H1 (cell line): Measurements from ENCODE around the gene PLEKHA5. TPM values are rescaled to one million over a fixed set of nuclear protein-coding genes. Genes with fewer than 3 reads are reported as not detected.
A peak's percentile ranks its signal among the peaks of the same experiment; 100 is the strongest.

Experiments used
- CTCF ChIA-PET: fragments of 300-600 bp; sonication (Branson Sonifier 250); formaldehyde crosslinking; loops from one replicate; lab custom pipeline; 2021; ENCODE audit not compliant: partially characterized antibody; lab: Charles Lee
- POLR2A ChIA-PET: fragments of 300-600 bp; sonication (Branson Sonifier 250); formaldehyde crosslinking; loops from one replicate; lab custom pipeline; 2021; ENCODE audit warnings: inconsistent platforms; ENCODE audit not compliant: partially characterized antibody; lab: Charles Lee
- DNase-seq, 2 experiments: peaks; one replicate each; pipeline versions ENCODE4 v3.0.0 to v3.0.0-alpha.2; 2010 to 2022; ENCODE audit warnings: low spot score in 2 of 2, low read depth in 1 of 2, mixed read lengths in 1 of 2
- FAIRE-seq: peaks from 2 replicates; lab custom pipeline; 2011; peaks lifted over from hg19 to GRCh38; lab: Jason Lieb, UNC
- H2AFZ ChIP-seq: 2 replicates; pipeline ENCODE4 v1.8.1; 2012; ENCODE audit warnings: low read length, inconsistent platforms
- H2AK5ac ChIP-seq: 2 replicates; pipeline ENCODE4 v1.6.1; 2013; ENCODE audit warnings: low read depth, low read length
- H2BK120ac ChIP-seq: replicated peaks from 2 replicates; pipeline ENCODE3; 2013; ENCODE audit warnings: low read depth, low read length, inconsistent platforms
- H2BK12ac ChIP-seq: 2 replicates; pipeline ENCODE4 v1.6.1; 2013; ENCODE audit warnings: low read depth, low read length
- H2BK15ac ChIP-seq: 2 replicates; pipeline ENCODE4 v1.6.1; 2013; ENCODE audit warnings: low read length
- H2BK20ac ChIP-seq: 2 replicates; pipeline ENCODE4 v1.6.1; 2013; ENCODE audit warnings: low read length
- H2BK5ac ChIP-seq: 2 replicates; pipeline ENCODE4 v1.6.1; 2013; ENCODE audit warnings: low read depth, low read length
- H3K14ac ChIP-seq: 2 replicates; pipeline ENCODE4 v1.6.1; 2013; ENCODE audit warnings: inconsistent platforms; ENCODE audit not compliant: insufficient read length
- H3K18ac ChIP-seq: 2 replicates; pipeline ENCODE4 v1.6.1; 2013; ENCODE audit warnings: low read length; ENCODE audit errors: extremely low read depth
- H3K23ac ChIP-seq: 2 replicates; pipeline ENCODE4 v1.6.1; 2013; ENCODE audit warnings: inconsistent platforms; ENCODE audit not compliant: insufficient read length
- H3K23me2 ChIP-seq: 2 replicates; pipeline ENCODE4 v1.6.1; 2013; ENCODE audit warnings: low read depth, low read length
- H3K27ac ChIP-seq: 2 replicates; pipeline ENCODE4 v1.6.1; 2011; ENCODE audit warnings: low read depth, low read length, inconsistent platforms
- H3K27me3 ChIP-seq, 4 experiments: replicated peaks in 1 of 4; 1 replicate in 1 of 4; 2 replicates in 3 of 4; pipeline versions ENCODE4 v1.6.1 to v1.8.1; 2011 to 2013; ENCODE audit warnings: low read length in 3 of 4, mild to moderate bottlenecking in 3 of 4, inconsistent platforms in 2 of 4, mixed read lengths in 2 of 4, moderate library complexity in 1 of 4; ENCODE audit not compliant: control insufficient read depth in 3 of 4, insufficient read depth in 3 of 4; ENCODE audit errors: extremely low read depth in 1 of 4
- H3K36me3 ChIP-seq, 4 experiments: 2 replicates each; pipeline versions ENCODE4 v1.6.1 to v1.8.1; 2011 to 2013; ENCODE audit warnings: mild to moderate bottlenecking in 4 of 4, low read length in 3 of 4, moderate library complexity in 2 of 4, control low read depth in 1 of 4, inconsistent platforms in 1 of 4; ENCODE audit not compliant: insufficient read depth in 4 of 4, control insufficient read depth in 2 of 4
- H3K4ac ChIP-seq: replicated peaks from 2 replicates; pipeline ENCODE3; 2013; ENCODE audit warnings: low read length, low read depth, mixed read lengths, inconsistent platforms; ENCODE audit not compliant: insufficient read length
- H3K4me1 ChIP-seq, 4 experiments: replicated peaks in 1 of 4; 1 replicate in 1 of 4; 2 replicates in 3 of 4; pipeline versions ENCODE4 v1.6.1 to v1.8.1; 2011 to 2013; ENCODE audit warnings: low read length in 3 of 4, inconsistent platforms in 2 of 4, mixed read lengths in 1 of 4; ENCODE audit not compliant: insufficient read depth in 4 of 4, control insufficient read depth in 3 of 4
- H3K4me2 ChIP-seq, 2 experiments: 2 replicates each; pipeline versions ENCODE4 v1.6.1 to v1.8.1; 2011 to 2013; ENCODE audit warnings: low read depth in 2 of 2, low read length in 2 of 2, control low read depth in 1 of 2, inconsistent platforms in 1 of 2, mild to moderate bottlenecking in 1 of 2; ENCODE audit not compliant: insufficient read depth in 1 of 2
- H3K4me3 ChIP-seq, 4 experiments: fragments of 200-600, 300-600 bp in 1 of 4; sonication (generic), shearing (Covaris generic), sonication (Bioruptor Twin) in 1 of 4; 2 replicates each; pipeline versions ENCODE4 v1.5.1 to v1.8.1; 2011 to 2016; ENCODE audit warnings: low read length in 4 of 4, low read depth in 3 of 4, control low read depth in 2 of 4, inconsistent platforms in 2 of 4, mild to moderate bottlenecking in 2 of 4, mixed read lengths in 1 of 4, moderate library complexity in 1 of 4; ENCODE audit not compliant: insufficient read depth in 2 of 4; ENCODE audit errors: extremely low read depth in 1 of 4
- H3K56ac ChIP-seq: replicated peaks from 2 replicates; pipeline ENCODE3; 2013; ENCODE audit warnings: low read depth, mild to moderate bottlenecking, mixed read lengths, low read length, inconsistent platforms; ENCODE audit not compliant: insufficient read length
- H3K79me1 ChIP-seq: 2 replicates; pipeline ENCODE4 v1.6.1; 2013; ENCODE audit warnings: low read depth, low read length, control low read depth
- H3K79me2 ChIP-seq, 2 experiments: 2 replicates each; pipeline versions ENCODE4 v1.6.1 to v1.8.1; 2012 to 2013; ENCODE audit warnings: low read length in 2 of 2, mild to moderate bottlenecking in 2 of 2, inconsistent platforms in 1 of 2; ENCODE audit not compliant: insufficient read depth in 2 of 2, control insufficient read depth in 1 of 2
- H3K9ac ChIP-seq, 4 experiments: replicated peaks in 1 of 4; 1 replicate in 1 of 4; 2 replicates in 3 of 4; pipeline versions ENCODE4 v1.6.1 to v1.8.1; 2011 to 2013; ENCODE audit warnings: low read depth in 3 of 4, low read length in 3 of 4, control low read depth in 2 of 4, mild to moderate bottlenecking in 2 of 4, moderate library complexity in 2 of 4, inconsistent platforms in 1 of 4; ENCODE audit errors: extremely low read depth in 1 of 4
- H3K9me3 ChIP-seq, 2 experiments: 2 replicates each; pipeline versions ENCODE4 v1.6.1 to v1.8.1; 2012 to 2013; ENCODE audit warnings: mild to moderate bottlenecking in 2 of 2, moderate library complexity in 2 of 2, control low read depth in 1 of 2, inconsistent platforms in 1 of 2, low read depth in 1 of 2, low read length in 1 of 2, mixed read lengths in 1 of 2; ENCODE audit not compliant: insufficient read depth in 2 of 2
- H4K20me1 ChIP-seq, 2 experiments: replicated peaks in 1 of 2; 2 replicates each; pipeline versions ENCODE3 to v1.8.1; 2011 to 2013; ENCODE audit warnings: inconsistent platforms in 2 of 2, low read length in 2 of 2, mild to moderate bottlenecking in 1 of 2; ENCODE audit not compliant: insufficient read depth in 2 of 2, control insufficient read depth in 1 of 2
- H4K5ac ChIP-seq: 2 replicates; pipeline ENCODE4 v1.6.1; 2013; ENCODE audit warnings: low read length, low read depth, mixed read lengths, inconsistent platforms; ENCODE audit not compliant: insufficient read length
- H4K8ac ChIP-seq: 2 replicates; pipeline ENCODE4 v1.8.0; 2013; ENCODE audit warnings: mild to moderate bottlenecking, moderate library complexity, low read length, inconsistent platforms; ENCODE audit not compliant: insufficient read depth; ENCODE audit errors: extremely low read depth
- H4K91ac ChIP-seq: replicated peaks from 2 replicates; pipeline ENCODE3; 2013; ENCODE audit warnings: low read length, mixed read lengths, inconsistent platforms; ENCODE audit not compliant: insufficient read length
- BCL11A ChIP-seq, 2 experiments: IDR thresholded peaks; one replicate each; pipeline ENCODE4 v1.6.1; 2011; ENCODE audit warnings: low read depth in 2 of 2, low read length in 2 of 2, mild to moderate bottlenecking in 2 of 2
- CBX8 ChIP-seq: fragments of 300-800, 300-1000 bp; sonication (generic); IDR thresholded peaks from 2 replicates; pipeline ENCODE4 v1.7.1; 2016; ENCODE audit warnings: low read depth, low read length, borderline replicate concordance
- CTCF ChIP-seq, 3 experiments: IDR thresholded peaks; 1 replicate in 2 of 3; 2 replicates in 1 of 3; pipeline versions ENCODE4 v1.5.1 to v1.6.1; 2011; ENCODE audit warnings: low read length in 3 of 3, mild to moderate bottlenecking in 3 of 3, inconsistent platforms in 2 of 3, low read depth in 1 of 3, moderate library complexity in 1 of 3; ENCODE audit not compliant: insufficient read depth in 1 of 3; ENCODE audit errors: control extremely low read depth in 1 of 3
- EGR1 ChIP-seq: IDR thresholded peaks from 2 replicates; pipeline ENCODE4 v1.6.1; 2011; ENCODE audit warnings: low read depth, low read length, borderline replicate concordance
- POLR2AphosphoS5 ChIP-seq: IDR thresholded peaks from 2 replicates; pipeline ENCODE4 v1.6.1; 2011; ENCODE audit warnings: low read depth, low read length
- RBBP5 ChIP-seq: IDR thresholded peaks from 2 replicates; pipeline ENCODE4 v1.7.1; 2012; ENCODE audit warnings: low read depth, mild to moderate bottlenecking, inconsistent platforms, low read length, moderate library complexity, borderline replicate concordance
- SIX5 ChIP-seq: IDR thresholded peaks from 2 replicates; pipeline ENCODE4 v1.6.1; 2011; ENCODE audit warnings: mild to moderate bottlenecking, low read depth, low read length
- SP1 ChIP-seq: IDR thresholded peaks from 2 replicates; pipeline ENCODE4 v1.6.1; 2011; ENCODE audit warnings: low read depth, low read length
- SP2 ChIP-seq: IDR thresholded peaks from 2 replicates; pipeline ENCODE4 v1.6.1; 2012; ENCODE audit warnings: mild to moderate bottlenecking, low read length, inconsistent platforms
- SP4 ChIP-seq: IDR thresholded peaks from 2 replicates; pipeline ENCODE4 v1.6.1; 2012; ENCODE audit warnings: low read length, inconsistent platforms
- TAF7 ChIP-seq: optimal IDR thresholded peaks from 2 replicates; pipeline ENCODE3; 2011; ENCODE audit warnings: low read depth, mild to moderate bottlenecking, inconsistent platforms, low read length, moderate library complexity, borderline replicate concordance
- USF2 ChIP-seq: IDR thresholded peaks from 2 replicates; pipeline ENCODE4 v1.6.1; 2011; ENCODE audit warnings: low read length, improper control_type of control experiment
- WGBS, 2 experiments: shearing (Covaris generic) in 1 of 2; methylation state at CpG; one replicate each; pipeline versions ENCODE4 v1.1.6 to v1.1.7; 2013 to 2015; ENCODE audit warnings: low lambda C conversion rate in 2 of 2, mixed read lengths in 2 of 2, inconsistent platforms in 1 of 2, low coverage in 1 of 2, missing lambda C conversion rate in 1 of 2; ENCODE audit not compliant: insufficient replicate concordance in 2 of 2, insufficient coverage in 1 of 2, insufficient read length in 1 of 2; ENCODE audit errors: extremely low coverage in 1 of 2, missing lambda C conversion rate in 1 of 2; 5-methylcytosine and 5-hydroxymethylcytosine counted together
- polyA plus RNA-seq, 7 experiments: library from polyadenylated mRNA; depleted of rRNA in 3 of 7; stranded (reverse) in 5 of 7; unstranded in 2 of 7; fragments of >200 nt in 5 of 7; fragments of 200-250 nt in 2 of 7; gene quantifications; 1 replicate in 5 of 7; 2 replicates in 1 of 7; 4 replicates in 1 of 7; pipeline versions ENCODE4 v1.2.1 to v1.2.3, GENCODE V29; 2011 to 2013; ENCODE audit warnings: missing spikeins in 2 of 7, mixed read lengths in 2 of 7
- total RNA-seq: library from RNA; stranded (reverse); fragmentation: NEBNext Ultra II Directional; extraction: Animal tissue kit (Norgen Biotek cat#: 25700); gene quantifications from 2 replicates; pipeline ENCODE4 v1.2.1, GENCODE V29; 2021

The PLEKHA5 gene
- total and polyA plus RNA-seq, 2 of the 8 experiments (the other 6 are each of a cell fraction or from before 2014, with no cell fraction given): 17.2 to 66.1 TPM

- H3K4me1 ChIP-seq: no peaks in the 10 kb centered on the region
- no peak for FAIRE-seq
- TF ChIP-seq USF2 (no peak), TAF7 (no peak), CBX8 (no peak), RBBP5 (no peak), SIX5 (no peak), SP1 (no peak), CTCF (IDR thresholded peaks at IDR 0.05; ENCODE audit: control extremely low read depth in 1 of 3, insufficient read depth in 1 of 3, low read depth in 1 of 3, low read length in 3 of 3) (no peak), SP4 (no peak), SP2 (no peak), EGR1 (no peak), POLR2AphosphoS5 (no peak), BCL11A (IDR thresholded peaks at IDR 0.05; ENCODE audit: low read depth in 2 of 2, low read length in 2 of 2) (no peak)
Measured at GRCh38 chr12:19419086-19419485, 289.6 kb downstream of the PLEKHA5 start.

More at GRCh38 chr12:19419086-19419485, 289.6 kb downstream of the PLEKHA5 start:
- Histone ChIP-seq H3K9ac (no peak overlapping the region), H3K4ac (no peak overlapping the region), H3K4me2 (no peak overlapping the region; a peak in 1 of 4 replicates), H2BK5ac (no peak overlapping the region), H3K18ac (no peak overlapping the region), H3K36me3 (no peaks in the 10 kb centered on the region), H3K14ac (no peak overlapping the region), H2BK20ac (no peak overlapping the region), H2BK15ac (no peak overlapping the region), H3K79me1 (no peaks in the 10 kb centered on the region), H3K27ac (no peak overlapping the region), H2BK120ac (no peak overlapping the region), H2AK5ac (no peak overlapping the region), H3K56ac (no peak overlapping the region), H3K9me3 (no peaks in the 10 kb centered on the region), H3K23ac (no peak overlapping the region), H2AFZ (no peak overlapping the region), H4K8ac (peak overlapping the region; percentile 57; the same call in 1 of the 2 replicates), H3K23me2 (no peaks in the 10 kb centered on the region), H4K20me1 (no peaks in the 10 kb centered on the region), H3K27me3 (no peaks in the 10 kb centered on the region), H2BK12ac (no peak overlapping the region), H3K79me2 (no peaks in the 10 kb centered on the region), H4K5ac (no peak overlapping the region), H3K4me3 (no peak overlapping the region), H4K91ac (no peak overlapping the region)
- DNase-seq: no peak
- WGBS, 2 experiments: 97% methylated on average over 14 of the region's 14 CpGs; no CpG with 5 or more reads in 1 of the 2 experiments
- CTCF ChIA-PET: no interaction called here
- POLR2A ChIA-PET: interaction anchor here (1.1 kb wide), 1 partner anchor 20 kb away, joined by 3 read pairs; the partner anchor contains the start of gene AEBP2
